Effector memory CD8-positive, alpha-beta T cell (primary cell): ENCODE data around the gene GTPBP4.
A peak's percentile ranks its signal among the peaks of the same experiment; 100 is the strongest.

ENCODE experiments used
- ATAC-seq: fragments of 150-1000 bp; cut with Tn5 transposase; replicated peaks from 2 replicates; pipeline ENCODE4 v1.10.0; 2021; ENCODE audit warnings: mild to moderate bottlenecking, moderate library complexity
- DNase-seq, 3 experiments: peaks; one replicate each; pipeline ENCODE4 v3.0.0; 2021
- H3K27ac Mint-ChIP-seq, 2 donors: one replicate each; pipeline ENCODE4 v1.8.0; 2022; ENCODE audit warnings: mild to moderate bottlenecking in 2 of 2, mixed read lengths in 2 of 2, moderate library complexity in 2 of 2
- H3K27me3 Mint-ChIP-seq, 2 donors: one replicate each; pipeline ENCODE4 v1.8.0; 2022; ENCODE audit warnings: mixed read lengths in 2 of 2
- H3K36me3 Mint-ChIP-seq: one replicate; pipeline ENCODE4 v1.8.0; 2022; ENCODE audit warnings: mild to moderate bottlenecking, moderate library complexity, mixed read lengths; ENCODE audit not compliant: insufficient read depth
- H3K4me1 Mint-ChIP-seq, 2 donors: one replicate each; pipeline ENCODE4 v1.8.0; 2022; ENCODE audit warnings: low read depth in 2 of 2, mixed read lengths in 2 of 2
- H3K4me3 Mint-ChIP-seq, 2 donors: one replicate each; pipeline ENCODE4 v1.8.0; 2022; ENCODE audit warnings: mild to moderate bottlenecking in 2 of 2, mixed read lengths in 2 of 2, moderate library complexity in 2 of 2
- H3K9me3 Mint-ChIP-seq, 2 donors: one replicate each; pipeline ENCODE4 v1.8.0; 2022; ENCODE audit warnings: mixed read lengths in 2 of 2

GTPBP4 gene

DNA sequence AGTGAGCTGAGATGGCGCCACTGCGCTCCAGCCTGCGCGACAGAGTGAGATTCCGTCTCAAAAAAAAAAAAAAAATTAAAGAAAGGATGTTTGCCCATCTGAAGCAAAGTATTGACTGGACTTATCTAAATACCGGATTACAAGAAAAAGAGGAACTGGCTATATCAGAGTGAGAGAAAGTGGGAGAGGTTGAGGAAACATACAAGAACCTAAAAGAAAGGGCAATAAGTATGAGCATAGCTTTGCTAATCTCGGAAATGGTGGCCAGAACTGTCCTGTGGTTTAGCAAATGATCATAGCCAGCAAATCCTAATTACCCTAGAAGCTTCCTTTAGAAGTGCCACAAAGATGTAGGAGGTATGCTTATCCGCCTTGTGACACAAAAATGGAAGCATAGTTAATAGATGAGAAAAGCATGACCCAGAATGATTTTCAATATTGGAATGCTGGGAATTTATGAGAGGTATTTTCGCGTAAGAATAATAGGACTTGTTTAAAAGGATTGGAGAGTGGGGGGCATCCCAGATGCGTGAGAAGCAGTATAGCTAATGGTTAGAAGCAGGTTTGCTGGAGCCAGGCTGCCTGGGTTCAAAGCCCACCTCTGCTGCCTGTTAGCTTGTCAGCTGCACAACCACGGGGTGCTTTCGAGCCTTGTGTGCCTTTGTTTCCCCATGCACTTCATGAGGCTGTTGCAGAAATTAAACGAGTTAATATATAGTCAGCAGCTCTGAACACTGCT lies 1.2 kb upstream of the GTPBP4 start:
- peaks cover 23% of the 10 kb centered on the region for H3K36me3 Mint-ChIP-seq
- ATAC-seq (no peak), DNase-seq (no peak)
- peaks cover 27 to 33% of the 10 kb centered on the region in 2 donors for H3K4me1 Mint-ChIP-seq
- peak overlapping the region; percentile 45 to 99 for H3K27ac Mint-ChIP-seq
- H3K4me3 Mint-ChIP-seq, result peak overlapping the region; percentile 95 to 98
- H3K27me3 Mint-ChIP-seq, result no peaks in the 10 kb centered on the region
- H3K9me3 Mint-ChIP-seq, result no peaks in the 10 kb centered on the region

DNA sequence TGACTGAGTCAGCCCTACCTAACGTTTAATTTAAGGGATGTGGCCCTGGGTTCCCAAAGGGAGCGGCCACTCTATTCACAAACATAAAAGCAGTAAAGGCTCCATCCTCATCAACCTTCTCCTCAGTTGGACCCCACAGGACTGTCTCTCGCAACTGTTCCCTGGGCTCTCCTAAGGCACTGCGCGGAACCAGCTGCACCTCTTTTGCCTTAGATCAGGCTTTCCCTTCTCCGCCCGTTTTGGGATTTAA lies 689 bp upstream of the GTPBP4 start:
- Mint-ChIP-seq H3K36me3 (peaks cover 27% of the 10 kb centered on the region), H3K4me1 (peaks cover 27 to 33% of the 10 kb centered on the region in 2 donors), H3K27ac (peak overlapping the region; percentile 98 to 99), H3K27me3 (no peaks in the 10 kb centered on the region), H3K4me3 (peak overlapping the region; percentile 95 to 98), H3K9me3 (no peaks in the 10 kb centered on the region)
- ATAC-seq, result no peak
- no peak for DNase-seq

DNA sequence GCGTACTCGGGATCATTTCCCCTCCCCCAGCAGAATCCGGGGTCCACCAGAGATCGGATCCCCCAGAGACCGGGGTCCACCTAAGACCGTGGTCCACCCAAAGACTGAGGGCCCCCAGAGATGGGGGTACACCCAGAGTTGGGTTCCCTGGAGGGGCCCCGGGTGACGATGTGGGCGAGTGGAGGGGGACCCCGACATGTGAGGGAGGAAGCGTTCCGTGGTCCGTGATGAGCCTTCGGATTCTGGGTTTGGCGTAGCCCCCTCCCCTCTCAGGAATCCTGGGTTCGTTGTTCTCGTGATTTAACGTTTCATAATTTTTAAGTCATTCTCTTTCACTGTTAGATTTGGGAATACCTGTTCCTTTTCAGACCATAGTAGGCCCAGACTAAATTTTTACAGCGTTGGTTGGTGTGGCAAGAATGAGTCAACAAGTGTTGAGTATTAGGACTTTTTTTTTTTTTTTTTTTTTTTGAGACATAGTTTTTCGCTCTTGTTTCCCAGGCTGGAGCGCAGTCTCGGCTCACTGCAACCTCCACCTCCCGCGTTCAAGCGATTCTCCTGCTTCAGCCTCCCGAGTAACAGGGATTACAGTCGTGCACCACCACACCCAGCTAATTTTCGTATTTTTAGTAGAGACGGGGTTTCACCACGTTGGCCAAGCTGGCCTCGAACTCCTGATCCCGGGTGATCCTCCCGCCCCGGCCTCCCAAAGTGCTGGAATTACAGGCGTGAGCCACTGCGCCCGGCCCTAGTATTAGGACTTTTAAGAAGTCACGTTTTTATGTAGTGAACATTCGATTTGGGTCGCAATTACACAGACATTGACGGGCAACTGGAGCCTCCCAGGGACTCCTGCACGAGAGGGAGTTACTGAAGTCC lies 672 bp downstream of the GTPBP4 start:
- ATAC-seq (peak; percentile 2), DNase-seq (peak in 1 of 3 experiments; percentile 5)

DNA sequence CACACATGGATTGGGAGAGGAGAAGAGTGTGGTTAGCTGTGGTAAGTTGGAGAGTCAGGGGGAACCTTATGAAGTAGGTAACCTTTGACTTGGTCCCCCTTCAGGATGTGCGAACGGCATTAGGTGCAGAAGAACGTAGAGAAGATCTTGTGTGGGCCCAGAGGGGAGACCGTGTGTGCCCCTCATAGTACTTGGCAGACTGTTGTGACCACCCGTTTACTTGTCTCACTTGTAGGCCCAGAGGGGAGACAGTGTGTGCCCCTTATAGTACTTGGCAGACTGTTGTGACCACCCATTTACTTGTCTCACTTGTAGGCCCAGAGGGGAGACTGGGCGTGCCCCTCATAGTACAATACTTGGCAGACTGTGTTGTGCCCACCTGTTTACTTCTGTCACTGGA lies 2.6 kb downstream of the GTPBP4 start:
- no peaks in the 10 kb centered on the region for H3K9me3 Mint-ChIP-seq
- no peak for ATAC-seq
- H3K27ac Mint-ChIP-seq, result peak overlapping the region; percentile 35 to 99
- no peaks in the 10 kb centered on the region for H3K27me3 Mint-ChIP-seq
- peaks cover 34 to 43% of the 10 kb centered on the region in 2 donors for H3K4me1 Mint-ChIP-seq
- H3K4me3 Mint-ChIP-seq, result peak overlapping the region in 1 of 2 donors; percentile 4
- no peak for DNase-seq
- H3K36me3 Mint-ChIP-seq, result peaks cover 58% of the 10 kb centered on the region

More for the DNA sequence above, 672 bp downstream of the GTPBP4 start:
- H3K27ac Mint-ChIP-seq, result peak overlapping the region; percentile 98 to 99
- peak overlapping the region; percentile 95 to 98 for H3K4me3 Mint-ChIP-seq
- H3K27me3 Mint-ChIP-seq, result no peaks in the 10 kb centered on the region
- peaks cover 27 to 33% of the 10 kb centered on the region in 2 donors for H3K4me1 Mint-ChIP-seq
- peaks cover 40% of the 10 kb centered on the region for H3K36me3 Mint-ChIP-seq
- no peaks in the 10 kb centered on the region for H3K9me3 Mint-ChIP-seq

DNA sequence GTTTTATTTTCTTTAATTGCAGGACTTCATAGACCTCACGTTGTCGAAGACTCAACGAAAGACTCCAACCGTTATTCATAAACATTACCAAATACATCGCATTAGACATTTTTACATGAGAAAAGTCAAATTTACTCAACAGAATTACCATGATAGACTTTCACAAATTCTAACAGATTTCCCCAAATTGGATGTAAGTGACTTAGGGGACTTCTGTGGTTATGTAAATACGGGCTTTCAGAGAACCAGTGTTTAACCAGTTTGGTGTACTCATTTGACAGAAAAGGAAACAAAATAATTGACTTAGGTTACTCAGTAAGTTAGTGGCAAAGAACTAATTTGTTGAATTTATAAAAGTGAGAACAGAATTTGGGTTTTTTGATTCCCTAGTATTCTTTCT lies 4.2 kb downstream of the GTPBP4 start:
- Mint-ChIP-seq H3K4me1 (peaks cover 27 to 37% of the 10 kb centered on the region in 2 donors), H3K36me3 (peaks cover 73% of the 10 kb centered on the region), H3K27ac (peak overlapping the region in 1 of 2 donors; percentile 86), H3K27me3 (no peaks in the 10 kb centered on the region), H3K9me3 (no peaks in the 10 kb centered on the region), H3K4me3 (no peak overlapping the region)
- DNase-seq (no peak), ATAC-seq (no peak)

DNA sequence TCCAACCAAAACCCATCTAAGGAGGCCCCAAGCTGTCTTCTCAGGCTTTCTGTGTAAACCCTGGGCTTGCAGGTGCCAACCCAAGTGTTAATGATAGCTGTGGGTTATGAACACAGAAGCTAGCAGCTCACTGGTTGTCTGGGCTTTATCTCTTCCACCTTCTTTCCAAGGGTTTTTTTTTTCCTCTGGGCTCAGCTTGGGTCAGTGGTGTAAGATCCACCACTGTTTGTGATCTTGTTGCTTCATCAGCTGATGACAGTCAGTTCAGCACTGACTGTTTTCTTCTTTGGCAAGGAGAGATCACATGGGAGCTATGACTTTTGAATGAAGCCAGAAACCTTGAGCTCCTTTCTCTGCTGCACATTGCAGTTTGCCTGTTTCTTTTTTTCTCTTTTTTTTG lies 4.6 kb downstream of the GTPBP4 start:
- Mint-ChIP-seq H3K4me3 (no peak overlapping the region), H3K27ac (peak overlapping the region in 1 of 2 donors; percentile 86), H3K4me1 (peaks cover 26 to 34% of the 10 kb centered on the region in 2 donors), H3K27me3 (no peaks in the 10 kb centered on the region), H3K9me3 (no peaks in the 10 kb centered on the region), H3K36me3 (peaks cover 75% of the 10 kb centered on the region)
- DNase-seq (no peak), ATAC-seq (no peak)

DNA sequence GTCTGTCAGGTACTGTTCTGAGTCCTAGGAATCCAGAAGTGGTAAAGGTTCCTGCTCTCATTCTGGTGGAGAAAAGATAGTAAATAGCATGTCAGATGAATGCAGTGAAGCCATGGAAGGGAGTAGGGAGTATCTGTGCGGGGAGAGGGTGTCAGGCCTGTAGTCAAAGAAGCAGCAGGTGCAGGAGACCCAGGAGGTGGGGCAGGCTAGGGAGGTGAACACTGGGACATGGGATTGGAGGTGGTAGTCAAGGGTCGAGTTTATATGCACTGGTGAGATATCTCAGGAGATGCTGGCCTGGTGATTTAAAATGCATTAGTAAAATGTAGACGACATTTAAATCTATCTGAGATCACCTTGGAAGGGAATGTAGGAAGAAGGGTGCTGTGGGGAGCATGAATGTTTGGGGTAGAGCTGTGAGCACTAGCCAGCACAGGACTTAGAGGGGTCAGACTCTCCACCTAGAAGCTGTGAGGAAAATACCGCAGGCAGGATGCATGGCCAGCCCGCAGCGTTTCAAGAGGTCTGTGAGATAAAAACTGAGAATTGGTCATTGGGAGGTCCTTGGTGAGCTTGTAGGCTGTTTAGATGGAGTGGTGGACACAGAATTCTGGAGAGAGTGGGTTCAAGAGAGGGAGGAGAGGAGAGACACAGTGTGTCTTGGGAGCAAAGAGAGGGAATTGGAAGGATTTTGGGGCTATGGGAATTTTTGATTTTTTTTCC lies 6.8 kb downstream of the GTPBP4 start:
- peak overlapping the region; percentile 4 to 25 for H3K27ac Mint-ChIP-seq
- peaks cover 12 to 18% of the 10 kb centered on the region in 2 donors for H3K4me1 Mint-ChIP-seq
- H3K36me3 Mint-ChIP-seq, result peaks cover 82% of the 10 kb centered on the region
- DNase-seq (no peak), ATAC-seq (no peak)
- H3K27me3 Mint-ChIP-seq, result no peaks in the 10 kb centered on the region
- H3K9me3 Mint-ChIP-seq, result no peaks in the 10 kb centered on the region
- H3K4me3 Mint-ChIP-seq, result no peak overlapping the region

DNA sequence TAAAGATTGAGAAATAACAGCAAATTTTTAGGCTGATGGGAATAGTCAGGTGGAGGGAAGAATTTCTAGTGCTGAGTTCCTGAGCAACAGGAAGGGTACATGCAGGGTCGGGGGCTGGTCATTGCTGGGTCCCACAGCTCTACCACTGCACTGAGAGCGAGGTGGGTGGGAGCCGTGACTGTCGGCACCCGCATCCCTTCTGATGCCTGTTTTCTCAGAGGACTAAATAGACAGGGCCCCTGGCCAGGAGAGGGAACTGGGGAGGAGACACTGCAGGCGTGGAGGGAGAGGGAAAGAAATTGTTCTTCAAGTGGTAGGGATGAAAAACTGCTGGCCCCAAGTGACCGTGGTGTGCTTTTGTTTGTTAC lies 7.3 kb downstream of the GTPBP4 start:
- no peak overlapping the region for H3K27ac Mint-ChIP-seq
- no peaks in the 10 kb centered on the region for H3K27me3 Mint-ChIP-seq
- H3K4me3 Mint-ChIP-seq, result no peak overlapping the region
- no peaks in the 10 kb centered on the region for H3K9me3 Mint-ChIP-seq
- ATAC-seq (no peak), DNase-seq (no peak)
- peaks cover 83% of the 10 kb centered on the region for H3K36me3 Mint-ChIP-seq
- H3K4me1 Mint-ChIP-seq, result peaks cover 8 to 15% of the 10 kb centered on the region in 2 donors

DNA sequence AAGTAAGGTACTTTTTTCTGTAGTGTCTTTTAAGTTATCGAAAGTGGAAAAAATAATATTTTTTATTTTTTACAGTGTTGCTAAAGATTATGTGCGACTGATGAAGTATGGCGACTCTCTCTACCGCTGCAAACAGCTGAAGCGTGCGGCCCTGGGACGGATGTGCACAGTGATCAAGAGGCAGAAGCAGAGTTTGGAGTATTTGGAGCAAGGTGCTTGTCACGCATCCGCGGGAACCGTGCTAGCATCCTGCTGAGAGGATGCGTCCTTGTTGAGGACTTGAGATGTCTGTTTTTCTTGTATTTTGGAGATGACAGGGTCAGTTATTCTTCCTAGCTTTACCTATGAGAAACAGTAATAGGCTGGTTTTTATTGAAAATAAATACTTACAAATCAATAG lies 7.8 kb downstream of the GTPBP4 start:
- no peaks in the 10 kb centered on the region for H3K9me3 Mint-ChIP-seq
- DNase-seq (no peak), ATAC-seq (no peak)
- peaks cover 88% of the 10 kb centered on the region for H3K36me3 Mint-ChIP-seq
- no peak overlapping the region for H3K4me3 Mint-ChIP-seq
- no peaks in the 10 kb centered on the region for H3K27me3 Mint-ChIP-seq
- no peak overlapping the region for H3K27ac Mint-ChIP-seq
- H3K4me1 Mint-ChIP-seq, result peaks cover 6 to 12% of the 10 kb centered on the region in 2 donors

DNA sequence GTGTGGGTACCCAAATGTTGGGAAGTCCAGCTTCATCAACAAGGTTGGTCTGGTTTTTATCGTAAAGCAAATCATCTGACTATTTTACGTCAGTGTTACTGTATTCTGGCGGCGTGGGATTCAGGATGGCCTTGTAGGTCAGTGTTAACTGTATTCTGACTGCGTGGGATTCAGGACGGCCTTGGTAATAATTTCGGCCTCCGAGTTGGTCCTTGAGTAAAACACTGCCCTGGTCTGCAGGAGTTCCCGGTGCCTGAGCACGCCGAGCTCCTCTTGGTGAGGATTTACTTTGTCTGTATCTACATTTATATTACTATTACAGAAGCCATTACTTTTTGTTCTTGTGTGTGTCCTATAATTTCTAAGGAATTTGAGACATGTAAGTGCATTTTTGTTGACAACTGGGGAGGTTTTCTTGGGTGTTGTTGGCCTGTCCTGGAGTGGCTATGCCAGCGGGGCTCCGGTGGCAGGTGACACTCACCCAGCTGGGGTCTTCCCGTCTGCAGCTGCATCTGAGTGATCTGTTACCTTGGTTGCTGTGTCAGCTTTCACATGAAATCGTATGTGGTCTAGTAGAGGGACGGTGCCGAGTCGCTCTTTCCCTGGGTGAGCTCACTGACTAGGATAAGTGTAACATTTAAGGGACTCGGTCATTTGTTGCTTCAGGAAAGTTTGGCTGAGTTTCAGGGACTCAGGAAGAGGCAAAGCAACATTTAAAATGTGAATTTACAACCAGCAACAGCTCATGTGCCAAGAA lies 9.2 kb downstream of the GTPBP4 start:
- Mint-ChIP-seq H3K27me3 (no peaks in the 10 kb centered on the region), H3K27ac (no peak overlapping the region), H3K4me3 (no peak overlapping the region), H3K36me3 (peaks cover 96% of the 10 kb centered on the region), H3K9me3 (no peaks in the 10 kb centered on the region), H3K4me1 (peaks cover 6 to 21% of the 10 kb centered on the region in 2 donors)
- ATAC-seq (no peak), DNase-seq (no peak)

DNA sequence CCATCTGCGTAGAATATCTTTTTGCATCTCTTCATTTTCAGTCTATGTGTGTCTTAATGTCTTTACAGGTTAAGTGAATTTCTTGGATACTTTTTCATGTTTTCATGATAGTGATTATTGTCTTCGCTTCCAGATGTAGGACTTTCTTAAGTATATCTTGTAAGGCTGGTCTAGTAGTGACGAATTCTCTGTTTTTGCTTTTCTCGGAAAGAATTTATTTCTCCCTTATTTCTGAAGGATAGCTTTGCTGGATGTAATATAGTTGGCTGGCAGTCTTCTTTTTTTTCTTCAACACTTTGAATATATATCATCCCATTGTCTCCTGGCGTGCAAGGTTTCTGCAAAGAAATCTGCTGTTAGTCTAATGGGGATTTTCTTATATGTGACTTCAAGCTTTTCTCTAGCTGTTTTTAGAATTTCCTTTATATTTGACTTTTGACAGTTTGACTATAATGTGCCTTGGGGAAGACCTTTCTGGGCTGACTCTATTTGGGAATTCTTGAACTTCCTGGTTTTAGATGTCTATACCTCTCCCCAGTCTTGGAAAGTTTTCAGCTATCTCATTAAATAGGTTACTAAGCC lies 14.3 kb downstream of the GTPBP4 start:
- Mint-ChIP-seq H3K27ac (peak overlapping the region in 1 of 2 donors; percentile 41), H3K9me3 (no peaks in the 10 kb centered on the region)

DNA sequence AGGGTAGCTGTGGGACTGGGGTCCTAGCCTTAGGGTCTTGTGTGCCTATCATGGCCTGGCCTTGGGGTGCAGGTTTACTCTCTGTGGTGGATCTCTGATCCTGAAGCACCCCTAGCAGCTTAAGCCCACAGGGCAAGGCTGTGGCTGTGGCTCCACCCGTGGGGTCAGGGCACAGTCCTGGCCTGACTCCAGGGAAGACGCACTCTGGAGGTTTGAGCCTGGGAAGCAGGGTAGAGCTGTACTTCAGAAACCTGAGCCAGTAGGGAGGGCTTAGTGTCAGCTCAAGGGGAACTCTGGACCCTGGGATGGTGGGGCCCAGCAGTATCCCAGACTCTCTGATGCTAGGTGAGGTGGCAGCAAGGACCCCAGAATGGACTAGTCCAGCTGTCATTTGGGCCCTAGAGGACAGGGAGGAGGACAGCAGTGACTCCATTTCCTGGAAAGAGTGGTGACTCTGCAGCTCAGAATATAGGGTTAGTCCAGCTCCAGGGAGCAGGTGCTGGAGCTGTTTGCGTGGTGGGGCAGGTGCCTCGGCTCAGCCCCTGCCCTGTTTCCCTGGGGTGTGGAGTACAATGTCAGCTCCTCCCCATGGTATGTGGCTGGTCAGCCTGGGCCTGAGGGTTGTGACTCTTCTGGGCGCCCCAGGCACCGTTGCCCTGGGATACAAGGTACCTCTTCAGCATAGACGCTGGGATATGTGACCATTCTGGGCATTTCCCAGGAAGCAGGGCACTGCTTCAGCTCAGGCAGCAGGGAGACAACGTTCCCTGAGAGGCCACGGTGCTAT lies 15.8 kb downstream of the GTPBP4 start:
- H3K4me3 Mint-ChIP-seq, result no peak overlapping the region
- peaks cover 1 to 25% of the 10 kb centered on the region in 2 donors for H3K4me1 Mint-ChIP-seq
- DNase-seq, result no peak
- H3K27ac Mint-ChIP-seq, result no peak overlapping the region
- no peaks in the 10 kb centered on the region for H3K27me3 Mint-ChIP-seq
- no peaks in the 10 kb centered on the region for H3K9me3 Mint-ChIP-seq
- no peak for ATAC-seq
- H3K36me3 Mint-ChIP-seq, result peaks cover 100% of the 10 kb centered on the region

More for the DNA sequence above, 14.3 kb downstream of the GTPBP4 start:
- Mint-ChIP-seq H3K36me3 (peaks cover 100% of the 10 kb centered on the region), H3K4me1 (peaks cover 1 to 25% of the 10 kb centered on the region in 2 donors), H3K4me3 (no peak overlapping the region), H3K27me3 (no peaks in the 10 kb centered on the region)
- no peak for ATAC-seq
- DNase-seq, result no peak
